HG03103 (cell line): Measurements from ENCODE around the gene MAGI3.
A peak's percentile ranks its signal among the peaks of the same experiment; 100 is the strongest.

Experiments used
- ATAC-seq: cut with Tn5 transposase; IDR thresholded peaks from one replicate; pipeline ENCODE4 v1.9.1; 2021; ENCODE audit warnings: low read depth; ENCODE audit not compliant: unreplicated experiment

MAGI3 gene

GRCh38 chr1:113389953-113390834 lies at the start of gene MAGI3:
Gene MAGI3 (plus strand): TSS chr1:113390515. CDS start chr1:113391034, 519 bp downstream.
- peak; percentile 97 for ATAC-seq

GRCh38 chr1:113353580-113353979 lies 36.7 kb upstream of the MAGI3 start:
- ATAC-seq, result no peak

- ATAC-seq, result no peak
Observed at GRCh38 chr1:113363935-113364334, 26.4 kb upstream of the MAGI3 start.

GRCh38 chr1:113369040-113369439 lies 21.3 kb upstream of the MAGI3 start:
- no peak for ATAC-seq

- no peak for ATAC-seq
Observed at GRCh38 chr1:113369699-113370098, 20.6 kb upstream of the MAGI3 start.

- no peak for ATAC-seq
Observed at GRCh38 chr1:113370868-113371267, 19.4 kb upstream of the MAGI3 start.

- ATAC-seq, result no peak
Observed at GRCh38 chr1:113372546-113372945, 17.8 kb upstream of the MAGI3 start.

- ATAC-seq, result no peak
Observed at GRCh38 chr1:113373644-113374043, 16.7 kb upstream of the MAGI3 start.

GRCh38 chr1:113375878-113376277 lies 14.4 kb upstream of the MAGI3 start:
- ATAC-seq, result no peak

- no peak for ATAC-seq
Observed at GRCh38 chr1:113380075-113380474, 10.2 kb upstream of the MAGI3 start.

GRCh38 chr1:113388017-113388620 lies 2.2 kb upstream of the MAGI3 start:
- no peak for ATAC-seq

GRCh38 chr1:113388621-113389358 lies 1.5 kb upstream of the MAGI3 start:
- ATAC-seq, result no peak

- no peak for ATAC-seq
Observed at GRCh38 chr1:113389359-113389952, 859 bp upstream of the MAGI3 start.

- ATAC-seq, result no peak
Observed at GRCh38 chr1:113390871-113391648, 745 bp downstream of the MAGI3 start.

- no peak for ATAC-seq
Observed at GRCh38 chr1:113391649-113392271, 1.4 kb downstream of the MAGI3 start.

- ATAC-seq, result no peak
Observed at GRCh38 chr1:113392541-113393128, 2.3 kb downstream of the MAGI3 start.

GRCh38 chr1:113394043-113394862 lies 3.9 kb downstream of the MAGI3 start:
- no peak for ATAC-seq

GRCh38 chr1:113394863-113395259 lies 4.5 kb downstream of the MAGI3 start:
- no peak for ATAC-seq
